Liver (tissue), 9 donors: Measurements from ENCODE around the gene ZSCAN1. TPM values are rescaled to one million over a fixed set of nuclear protein-coding genes. Genes with fewer than 3 reads are reported as not detected.

Experiments used
- DNase-seq: peaks from one replicate; pipeline ENCODE4 v3.0.0-alpha.2; 2017; ENCODE audit warnings: low spot score
- H3K27ac ChIP-seq, 2 donors: one replicate each; pipeline ENCODE4 v1.7.0; 2013; ENCODE audit warnings: inconsistent platforms in 2 of 2, low read length in 2 of 2, control low read depth in 1 of 2, low read depth in 1 of 2, mild to moderate bottlenecking in 1 of 2
- H3K27me3 ChIP-seq, 4 donors: one replicate each; pipeline versions ENCODE4 v1.6.1 to v1.7.0; 2013; ENCODE audit warnings: low read length in 3 of 4, inconsistent platforms in 1 of 4, mild to moderate bottlenecking in 1 of 4, moderate library complexity in 1 of 4; ENCODE audit not compliant: control insufficient read depth in 4 of 4, insufficient read depth in 4 of 4
- H3K36me3 ChIP-seq, 4 donors: one replicate each; pipeline versions ENCODE4 v1.6.1 to v1.7.0; 2013; ENCODE audit warnings: low read length in 3 of 4, mild to moderate bottlenecking in 3 of 4, low read depth in 1 of 4, moderate library complexity in 1 of 4; ENCODE audit not compliant: control insufficient read depth in 4 of 4, insufficient read depth in 3 of 4
- H3K4me1 ChIP-seq, 4 donors: one replicate each; pipeline versions ENCODE4 v1.6.1 to v1.7.0; 2013; ENCODE audit warnings: low read length in 3 of 4, mild to moderate bottlenecking in 3 of 4, moderate library complexity in 1 of 4; ENCODE audit not compliant: control insufficient read depth in 4 of 4, insufficient read depth in 4 of 4
- H3K4me3 ChIP-seq, 3 donors: one replicate each; pipeline versions ENCODE4 v1.6.1 to v1.7.0; 2013; ENCODE audit warnings: low read length in 3 of 3, control low read depth in 1 of 3, low read depth in 1 of 3, mild to moderate bottlenecking in 1 of 3
- H3K9ac ChIP-seq, 2 donors: one replicate each; pipeline ENCODE4 v1.7.0; 2013; ENCODE audit warnings: low read length in 2 of 2, mild to moderate bottlenecking in 2 of 2, moderate library complexity in 2 of 2, control low read depth in 1 of 2, low read depth in 1 of 2
- H3K9me3 ChIP-seq, 4 donors: one replicate each; pipeline versions ENCODE4 v1.6.1 to v1.7.0; 2013; ENCODE audit warnings: low read length in 3 of 4; ENCODE audit not compliant: control insufficient read depth in 4 of 4
- EGR1 ChIP-seq, 2 donors: IDR thresholded peaks; 2 replicates each; pipeline ENCODE4 v1.6.1; 2016 to 2018; ENCODE audit warnings: antibody characterized with exemption in 2 of 2, low read depth in 2 of 2
- FOXA1 ChIP-seq: IDR thresholded peaks from 2 replicates; pipeline ENCODE4 v1.6.1; 2016; ENCODE audit warnings: antibody characterized with exemption
- FOXA2 ChIP-seq: IDR thresholded peaks from 2 replicates; pipeline ENCODE4 v1.6.1; 2016; ENCODE audit warnings: antibody characterized with exemption
- GABPA ChIP-seq, 2 donors: IDR thresholded peaks in 1 of 2; conservative IDR thresholded peaks in 1 of 2; 2 replicates each; pipeline ENCODE4 v1.6.1; 2016; ENCODE audit warnings: antibody characterized with exemption in 2 of 2, mild to moderate bottlenecking in 1 of 2, moderate library complexity in 1 of 2
- HNF4A ChIP-seq, 2 donors: conservative IDR thresholded peaks; 2 replicates each; pipeline ENCODE4 v1.6.1; 2016; ENCODE audit warnings: antibody characterized with exemption in 2 of 2, mild to moderate bottlenecking in 2 of 2
- HNF4G ChIP-seq: IDR thresholded peaks from 2 replicates; pipeline ENCODE4 v1.6.1; 2016; ENCODE audit warnings: antibody characterized with exemption
- JUND ChIP-seq, 2 donors: IDR thresholded peaks; 2 replicates each; pipeline ENCODE4 v1.6.1; 2016; ENCODE audit warnings: antibody characterized with exemption in 2 of 2
- RAD21 ChIP-seq, 2 donors: IDR thresholded peaks; 2 replicates each; pipeline ENCODE4 v1.6.1; 2016; ENCODE audit warnings: antibody characterized with exemption in 2 of 2, mild to moderate bottlenecking in 2 of 2
- RXRA ChIP-seq, 2 donors: IDR thresholded peaks; 2 replicates each; pipeline ENCODE4 v1.6.1; 2017 to 2018; ENCODE audit warnings: antibody characterized with exemption in 2 of 2, mild to moderate bottlenecking in 1 of 2
- SP1 ChIP-seq: IDR thresholded peaks from 2 replicates; pipeline ENCODE4 v1.6.1; 2018; ENCODE audit warnings: antibody characterized with exemption, mild to moderate bottlenecking
- TAF1 ChIP-seq: conservative IDR thresholded peaks from 2 replicates; pipeline ENCODE4 v1.6.1; 2016; ENCODE audit warnings: antibody characterized with exemption, mild to moderate bottlenecking
- YY1 ChIP-seq: IDR thresholded peaks from 2 replicates; pipeline ENCODE4 v1.6.1; 2016; ENCODE audit warnings: antibody characterized with exemption, mild to moderate bottlenecking
- WGBS: extraction: QIAGEN DNeasy Blood & Tissue Kit; methylation state at CpG from one replicate; pipeline ENCODE4 v1.1.7; 2013; 5-methylcytosine and 5-hydroxymethylcytosine counted together
- polyA plus RNA-seq, 2 donors: library from polyadenylated mRNA; stranded (reverse) in 1 of 2; unstranded in 1 of 2; fragments of 200-250 nt in 1 of 2; fragments of >200 nt in 1 of 2; fragmentation: Nextera tagmentation in 1 of 2; extraction: Ambion mirVana in 1 of 2; gene quantifications; one replicate each; pipeline versions ENCODE4 v1.2.1 to v1.2.3, GENCODE V29; 2013 to 2015
- total RNA-seq, 2 donors: library from RNA; depleted of rRNA; stranded (reverse); fragments of >200 nt; gene quantifications; one replicate each; pipeline ENCODE4 v1.2.3, GENCODE V29; 2014
- TF ChIP-seq, protein P1 (sequence below): IDR thresholded peaks from 2 replicates; pipeline ENCODE4 v1.6.1; 2016; ENCODE audit warnings: antibody characterized with exemption
- TF ChIP-seq, protein P2 (sequence below): IDR thresholded peaks from 2 replicates; pipeline ENCODE4 v1.6.1; 2016; ENCODE audit warnings: antibody characterized with exemption
- donor health status: healthy.
- donor health status: healthy.
- donor health status: healthy.
- donor health status: healthy.
- donor health status: healthy.

ZSCAN1 gene
- total and polyA plus RNA-seq, 4 donors, result 0.13 TPM; not detected in 3

- TF ChIP-seq FOXA2, result no peak
- TF ChIP-seq TAF1, result no peak
- TF ChIP-seq, protein P1, sequence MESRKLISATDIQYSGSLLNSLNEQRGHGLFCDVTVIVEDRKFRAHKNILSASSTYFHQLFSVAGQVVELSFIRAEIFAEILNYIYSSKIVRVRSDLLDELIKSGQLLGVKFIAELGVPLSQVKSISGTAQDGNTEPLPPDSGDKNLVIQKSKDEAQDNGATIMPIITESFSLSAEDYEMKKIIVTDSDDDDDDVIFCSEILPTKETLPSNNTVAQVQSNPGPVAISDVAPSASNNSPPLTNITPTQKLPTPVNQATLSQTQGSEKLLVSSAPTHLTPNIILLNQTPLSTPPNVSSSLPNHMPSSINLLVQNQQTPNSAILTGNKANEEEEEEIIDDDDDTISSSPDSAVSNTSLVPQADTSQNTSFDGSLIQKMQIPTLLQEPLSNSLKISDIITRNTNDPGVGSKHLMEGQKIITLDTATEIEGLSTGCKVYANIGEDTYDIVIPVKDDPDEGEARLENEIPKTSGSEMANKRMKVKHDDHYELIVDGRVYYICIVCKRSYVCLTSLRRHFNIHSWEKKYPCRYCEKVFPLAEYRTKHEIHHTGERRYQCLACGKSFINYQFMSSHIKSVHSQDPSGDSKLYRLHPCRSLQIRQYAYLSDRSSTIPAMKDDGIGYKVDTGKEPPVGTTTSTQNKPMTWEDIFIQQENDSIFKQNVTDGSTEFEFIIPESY, result no peak
- no peak for TF ChIP-seq RAD21 (IDR thresholded peaks at IDR 0.05)
- no peak for TF ChIP-seq JUND (IDR thresholded peaks at IDR 0.05)
These were observed 54.8 kb downstream of the ZSCAN1 start (continued) for GRCh38 chr19:58088521-58089052.

- Histone ChIP-seq H3K4me1 (no peaks in the 10 kb centered on the region), H3K4me3 (peak overlapping the region in 2 of 3 donors; percentile 32 to 38), H3K9ac (no peak overlapping the region), H3K27ac (no peak overlapping the region), H3K27me3 (no peaks in the 10 kb centered on the region), H3K9me3 (peaks cover 15 to 49% (median 39%) of the 10 kb centered on the region in 4 donors), H3K36me3 (peaks cover 0 to 11% (median 0%) of the 10 kb centered on the region in 4 donors)
- DNase-seq, result no peak
- WGBS, result 97% methylated on average over 16 of the region's 16 CpGs
- TF ChIP-seq SP1 (no peak), FOXA2 (no peak), RXRA (IDR thresholded peaks at IDR 0.05) (no peak), RAD21 (IDR thresholded peaks at IDR 0.05) (no peak), EGR1 (IDR thresholded peaks at IDR 0.05; ENCODE audit: low read depth in 2 of 2) (no peak), YY1 (no peak), HNF4G (no peak), JUND (IDR thresholded peaks at IDR 0.05) (no peak), FOXA1 (no peak), GABPA (IDR thresholded peaks at IDR 0.05 in 1 of 2, conservative IDR thresholded peaks at IDR 0.05 in 1 of 2) (no peak)
- TF ChIP-seq, protein P1, result no peak
- TF ChIP-seq, protein P2, sequence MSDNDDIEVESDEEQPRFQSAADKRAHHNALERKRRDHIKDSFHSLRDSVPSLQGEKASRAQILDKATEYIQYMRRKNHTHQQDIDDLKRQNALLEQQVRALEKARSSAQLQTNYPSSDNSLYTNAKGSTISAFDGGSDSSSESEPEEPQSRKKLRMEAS, result no peak
These were observed 56.0 kb downstream of the ZSCAN1 start for GRCh38 chr19:58089846-58090245.

- Histone ChIP-seq H3K4me3 (peak overlapping the region in 1 of 3 donors; percentile 16), H3K4me1 (no peaks in the 10 kb centered on the region), H3K27ac (no peak overlapping the region), H3K36me3 (peaks cover 0 to 1% (median 0%) of the 10 kb centered on the region in 4 donors), H3K27me3 (no peaks in the 10 kb centered on the region), H3K9ac (no peak overlapping the region), H3K9me3 (peaks cover 21 to 47% (median 30%) of the 10 kb centered on the region in 4 donors)
- TF ChIP-seq, protein P2, result no peak
- TF ChIP-seq FOXA2 (no peak), HNF4A (conservative IDR thresholded peaks at IDR 0.05) (no peak), TAF1 (no peak), YY1 (no peak), JUND (IDR thresholded peaks at IDR 0.05) (no peak)
- WGBS, result 81% methylated on average over 11 of the region's 11 CpGs
- DNase-seq, result no peak
These were observed 57.6 kb downstream of the ZSCAN1 start for GRCh38 chr19:58091251-58091995.
